RPMI8226 (cell line): ENCODE measurements around the gene KHDC3L.

Source experiments
- DNase-seq: peaks from one replicate; pipeline ENCODE4 v3.0.0-alpha.2; 2015

KHDC3L gene, protein sequence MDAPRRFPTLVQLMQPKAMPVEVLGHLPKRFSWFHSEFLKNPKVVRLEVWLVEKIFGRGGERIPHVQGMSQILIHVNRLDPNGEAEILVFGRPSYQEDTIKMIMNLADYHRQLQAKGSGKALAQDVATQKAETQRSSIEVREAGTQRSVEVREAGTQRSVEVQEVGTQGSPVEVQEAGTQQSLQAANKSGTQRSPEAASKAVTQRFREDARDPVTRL

DNA sequence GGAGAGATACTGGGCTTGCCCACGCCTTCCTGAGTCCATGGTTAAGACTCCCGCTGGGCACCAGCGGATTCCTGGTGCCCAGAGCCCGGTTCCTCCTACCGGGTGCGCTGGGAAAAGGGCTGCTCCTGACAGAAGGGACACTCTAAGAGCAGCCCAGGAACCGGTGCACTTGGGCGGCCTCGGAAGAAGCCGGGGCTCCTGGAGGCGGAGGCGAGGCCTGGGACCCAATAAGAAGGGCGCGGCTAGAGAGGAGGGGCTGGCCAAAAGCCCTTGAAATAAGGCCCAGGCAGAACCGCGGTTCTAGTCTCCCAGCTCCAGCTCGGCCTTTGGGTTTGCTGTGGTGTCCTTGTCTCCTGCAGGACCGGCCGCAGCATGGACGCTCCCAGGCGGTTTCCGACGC lies at the start of gene KHDC3L:
TSS of gene KHDC3L (plus strand) at position 301 of the 400 bp plus-strand sequence. CDS start at position 373, 72 bp downstream.
- DNase-seq, result no peak

DNA sequence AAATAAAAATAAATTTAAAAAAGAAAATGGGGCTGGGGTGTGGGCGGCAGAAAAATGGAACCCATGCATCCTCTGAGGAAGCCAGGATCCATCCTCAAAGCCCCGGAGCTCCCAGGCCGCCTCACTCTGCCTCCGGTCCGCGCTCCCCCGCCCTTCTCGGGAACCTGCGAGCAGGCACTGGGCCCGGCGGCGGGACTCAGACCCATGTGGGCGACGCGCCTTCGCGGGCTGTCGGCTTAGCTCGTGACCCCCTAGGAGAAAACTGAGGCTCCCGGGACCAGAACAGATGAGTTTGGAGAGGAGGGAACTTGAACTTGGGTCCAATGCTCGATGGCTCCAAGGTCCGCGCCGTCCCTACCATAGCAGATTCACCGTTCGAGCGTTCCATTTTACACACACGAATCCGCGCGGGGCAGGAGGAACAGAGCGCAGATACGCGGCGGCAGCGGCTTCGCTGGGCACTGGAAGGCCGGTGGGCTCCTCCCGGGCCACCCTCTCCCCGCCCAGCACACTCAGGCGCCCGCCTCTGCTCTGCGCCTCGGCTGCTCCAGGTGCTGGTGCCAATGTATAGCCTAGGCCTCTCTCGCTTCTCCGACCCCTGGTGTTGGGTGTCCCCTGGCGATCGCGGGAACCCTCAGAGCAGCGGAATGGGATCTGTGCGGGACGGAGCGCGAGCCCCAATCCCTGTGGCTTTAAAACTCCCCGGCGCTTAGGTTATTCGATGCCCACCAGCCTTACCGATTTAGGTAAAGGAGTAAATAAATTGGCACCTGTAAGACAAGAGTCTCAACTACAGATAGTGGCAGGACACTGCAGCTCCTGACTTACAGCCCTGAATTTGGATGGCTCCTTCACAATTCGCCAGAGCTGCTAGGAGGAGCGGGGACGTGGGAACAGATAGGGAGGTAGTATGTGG lies 47.6 kb upstream of the KHDC3L start:
- no peak for DNase-seq

DNA sequence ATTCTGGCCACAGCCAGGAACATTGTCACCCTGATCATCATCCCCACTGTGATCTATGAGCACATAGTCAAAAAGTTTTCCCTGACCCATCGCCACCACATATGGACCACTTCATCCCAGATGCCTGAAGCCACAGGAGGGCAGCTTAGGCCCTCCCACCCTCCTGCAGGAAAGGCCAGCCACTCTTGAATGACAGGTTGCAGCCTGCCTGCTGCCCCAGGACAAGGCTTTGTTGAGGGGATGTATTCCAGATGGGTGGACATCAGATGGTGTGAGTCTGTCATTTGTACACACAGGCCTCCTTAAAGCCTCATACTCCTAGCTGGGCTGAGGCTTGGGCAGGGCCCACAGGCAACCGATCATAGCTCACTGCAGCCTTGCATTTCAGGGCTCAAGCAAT lies 39.1 kb upstream of the KHDC3L start:
- DNase-seq, result no peak

DNA sequence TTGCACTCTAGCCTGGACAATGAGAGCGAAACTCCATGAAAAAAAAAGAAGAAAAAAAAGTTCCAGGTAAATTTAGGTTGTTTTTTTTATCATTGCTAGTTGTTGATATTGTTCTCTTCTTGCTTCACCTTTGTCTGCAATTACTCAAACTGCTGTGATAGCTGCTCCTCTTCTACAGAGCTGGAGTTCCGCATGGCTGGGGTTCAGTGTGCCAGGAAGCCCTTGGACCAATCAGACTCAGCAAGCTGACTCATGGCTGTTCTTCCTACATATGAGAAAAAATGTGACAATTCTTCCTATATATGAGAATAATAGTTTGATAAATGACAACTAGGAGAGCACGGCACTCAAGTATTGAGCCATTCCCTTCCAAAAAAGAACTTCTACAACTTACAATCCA lies 36.8 kb upstream of the KHDC3L start:
- no peak for DNase-seq

DNA sequence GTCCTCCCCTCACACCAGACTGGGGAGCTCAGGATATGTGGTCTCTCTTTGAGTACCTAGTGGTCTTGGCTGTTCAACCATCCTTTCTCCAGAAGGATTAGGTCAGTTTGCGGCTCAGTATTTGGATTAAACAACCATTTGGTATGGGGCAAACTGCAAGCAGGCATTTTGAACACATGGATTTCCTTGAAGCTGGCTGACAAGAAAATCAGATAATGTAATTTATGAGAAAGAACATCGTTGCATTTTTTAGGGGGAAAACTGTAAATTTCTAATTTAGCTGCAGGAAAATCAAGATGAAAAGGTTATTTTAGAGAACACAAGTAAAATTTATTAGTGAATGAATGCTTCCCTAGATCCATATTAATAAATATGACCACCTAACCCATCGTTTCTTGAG lies 33.7 kb upstream of the KHDC3L start:
- DNase-seq, result no peak

DNA sequence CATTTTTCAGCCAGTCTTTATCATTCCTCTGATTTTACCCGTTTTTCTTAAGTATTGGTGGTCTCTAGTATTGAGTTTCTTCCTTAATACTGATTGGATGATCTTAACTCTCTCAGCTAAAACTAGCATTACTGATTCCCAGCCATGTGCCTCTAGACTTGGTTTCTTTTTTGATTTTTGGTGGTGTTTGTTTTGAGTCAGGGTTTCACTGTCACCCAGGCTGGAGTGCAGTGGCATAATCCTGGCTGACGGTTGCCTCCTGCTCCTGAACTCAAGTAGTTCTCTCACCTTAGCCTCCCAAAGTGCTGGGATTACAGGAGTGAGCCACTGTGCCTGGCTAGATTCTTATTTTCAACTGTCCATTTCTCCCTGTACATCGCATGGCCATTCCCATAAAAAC lies 33.3 kb upstream of the KHDC3L start:
- peak; percentile 31 for DNase-seq

DNA sequence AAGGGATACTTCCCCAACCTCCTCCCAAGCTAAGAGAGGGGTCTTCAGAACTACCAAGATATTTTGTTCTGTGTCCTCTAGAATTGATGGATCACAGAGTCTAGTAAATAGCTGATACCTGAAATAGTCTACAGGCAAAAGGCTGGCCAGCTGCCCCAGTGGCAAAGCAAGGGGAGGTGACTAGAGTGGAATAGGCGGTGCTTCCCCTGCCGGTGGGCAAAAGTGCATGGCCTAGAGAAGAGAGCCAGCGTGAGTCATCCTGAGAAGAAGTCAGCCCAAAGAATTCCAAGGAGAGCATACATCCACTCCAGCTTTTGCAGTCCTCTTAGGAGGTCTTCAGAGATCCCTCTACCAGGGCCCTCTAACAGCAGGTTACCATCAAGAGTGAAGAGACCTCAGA lies 23.1 kb upstream of the KHDC3L start:
- peak; percentile 60 for DNase-seq

DNA sequence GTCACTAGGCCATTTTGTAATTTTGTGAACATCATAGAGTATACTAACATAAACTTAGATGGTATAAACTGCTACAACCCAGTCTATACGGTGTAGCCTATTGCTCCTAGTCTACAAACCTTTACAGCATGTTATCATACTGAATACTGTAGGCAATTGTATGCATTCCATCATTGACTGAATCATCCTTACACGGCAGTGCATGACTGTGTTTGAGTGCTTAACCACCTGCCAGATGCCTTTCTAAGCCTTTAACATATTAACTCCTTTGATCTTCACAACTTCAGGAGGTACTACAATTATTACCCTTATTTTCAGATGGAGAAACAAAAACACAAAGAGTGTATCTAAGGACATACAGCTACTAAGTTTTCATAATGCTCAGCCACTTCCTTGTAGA lies 22.4 kb upstream of the KHDC3L start:
- no peak for DNase-seq

DNA sequence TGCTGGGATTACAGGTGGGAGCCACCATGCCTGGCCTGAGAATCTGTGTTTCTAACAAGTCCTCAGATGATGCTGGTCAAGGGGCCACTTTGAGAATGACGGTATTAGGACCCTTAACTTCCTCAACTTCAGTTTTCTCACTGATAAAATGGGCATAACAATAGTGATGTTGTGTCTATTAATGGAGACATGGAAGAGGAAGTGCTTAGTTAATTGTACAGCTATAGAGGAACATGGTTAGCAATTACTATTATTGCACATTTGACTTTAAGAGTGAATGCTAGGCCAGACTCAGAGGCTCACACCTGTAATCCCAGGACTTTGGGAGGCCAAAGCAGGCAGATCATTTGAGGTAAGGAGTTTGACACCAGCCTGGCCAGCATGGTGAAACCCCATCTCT lies 21.1 kb upstream of the KHDC3L start:
- DNase-seq, result no peak

DNA sequence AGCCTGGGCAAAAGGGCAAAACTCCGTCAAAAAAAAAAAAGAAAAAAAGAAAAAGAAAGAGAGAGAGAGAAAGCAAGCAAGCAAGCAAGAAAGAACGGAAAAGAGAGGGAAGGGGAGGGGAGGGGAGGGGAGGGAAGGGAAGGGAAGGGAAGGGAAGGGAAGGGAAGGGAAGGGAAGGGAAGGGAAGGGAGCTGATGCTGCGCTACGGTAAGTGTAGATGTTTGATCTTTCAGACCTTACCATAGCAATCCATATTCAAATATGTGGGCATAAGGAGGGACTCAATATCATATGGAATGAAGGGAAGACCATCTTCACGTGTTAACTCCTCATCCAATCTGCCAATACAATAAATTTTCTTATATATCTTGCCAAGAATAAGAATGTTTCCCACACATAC lies 20.3 kb upstream of the KHDC3L start:
- no peak for DNase-seq

DNA sequence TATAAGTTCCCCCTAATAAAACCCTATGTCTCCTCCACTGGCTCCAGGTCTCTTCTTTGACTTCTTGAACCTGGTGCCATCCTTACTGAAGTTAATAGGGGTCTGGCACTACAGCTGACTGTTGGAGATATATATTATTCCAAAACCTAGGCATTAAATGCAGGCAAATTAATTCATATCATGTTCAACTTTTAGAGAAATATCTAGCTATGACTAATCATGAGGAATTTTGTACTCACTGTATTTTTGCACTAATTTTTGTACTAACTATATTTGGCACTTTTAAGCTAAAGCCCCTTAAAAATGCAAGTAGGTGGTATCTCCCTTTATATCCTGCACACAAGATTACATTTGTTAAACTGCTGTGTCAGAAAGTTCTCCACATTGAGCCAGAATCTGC lies 19.3 kb upstream of the KHDC3L start:
- no peak for DNase-seq

DNA sequence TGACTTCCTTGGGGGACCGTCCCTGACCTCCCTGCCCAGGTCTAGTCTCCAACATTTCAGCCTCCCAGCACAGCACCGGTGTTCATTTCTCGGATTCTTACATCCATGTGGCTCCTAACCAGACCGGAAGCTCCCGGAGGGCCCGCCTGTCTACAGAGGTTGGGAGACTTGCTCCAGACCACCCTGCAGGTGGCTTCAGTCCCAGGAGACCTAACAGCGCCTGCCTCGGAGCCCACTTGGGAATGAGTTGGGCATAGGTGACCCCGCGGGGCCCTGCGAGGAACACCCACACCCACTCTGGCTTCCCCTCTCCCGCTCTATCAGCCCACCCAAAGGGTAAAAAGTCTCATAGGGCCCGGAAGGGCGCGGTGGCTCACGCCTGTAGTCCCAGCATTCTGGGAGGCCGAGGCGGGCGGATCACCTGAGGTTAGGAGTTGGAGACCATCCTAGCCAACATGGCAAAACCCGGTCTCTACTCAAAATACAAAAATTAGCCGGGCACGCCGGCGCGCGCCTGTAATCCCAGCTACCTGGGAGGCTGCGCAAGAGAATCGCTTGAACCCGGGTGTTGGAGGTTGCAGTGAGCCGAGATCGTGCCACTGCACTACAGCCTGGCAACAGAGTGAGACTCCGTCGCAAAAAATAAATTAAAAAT lies 13.8 kb upstream of the KHDC3L start:
- no peak for DNase-seq

DNA sequence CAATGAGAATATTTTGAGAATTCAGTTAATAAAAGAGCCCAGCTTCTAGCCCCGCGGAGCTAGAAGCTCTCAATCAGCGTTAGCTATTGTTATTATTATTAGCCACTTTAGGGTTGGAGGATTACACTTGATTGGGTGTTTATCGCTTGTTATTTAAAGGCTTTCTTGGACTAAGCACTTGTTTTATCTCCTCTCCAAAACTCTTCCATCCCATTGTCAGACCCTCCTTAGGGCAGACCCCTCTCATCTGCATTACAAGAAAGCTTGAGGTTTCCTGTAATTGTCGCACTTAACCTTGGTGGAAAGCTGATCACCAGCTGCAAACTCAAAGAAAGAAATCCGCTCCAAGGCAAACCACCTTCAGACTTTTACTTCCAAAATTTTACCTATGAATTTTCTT lies 13.1 kb upstream of the KHDC3L start:
- DNase-seq, result no peak

DNA sequence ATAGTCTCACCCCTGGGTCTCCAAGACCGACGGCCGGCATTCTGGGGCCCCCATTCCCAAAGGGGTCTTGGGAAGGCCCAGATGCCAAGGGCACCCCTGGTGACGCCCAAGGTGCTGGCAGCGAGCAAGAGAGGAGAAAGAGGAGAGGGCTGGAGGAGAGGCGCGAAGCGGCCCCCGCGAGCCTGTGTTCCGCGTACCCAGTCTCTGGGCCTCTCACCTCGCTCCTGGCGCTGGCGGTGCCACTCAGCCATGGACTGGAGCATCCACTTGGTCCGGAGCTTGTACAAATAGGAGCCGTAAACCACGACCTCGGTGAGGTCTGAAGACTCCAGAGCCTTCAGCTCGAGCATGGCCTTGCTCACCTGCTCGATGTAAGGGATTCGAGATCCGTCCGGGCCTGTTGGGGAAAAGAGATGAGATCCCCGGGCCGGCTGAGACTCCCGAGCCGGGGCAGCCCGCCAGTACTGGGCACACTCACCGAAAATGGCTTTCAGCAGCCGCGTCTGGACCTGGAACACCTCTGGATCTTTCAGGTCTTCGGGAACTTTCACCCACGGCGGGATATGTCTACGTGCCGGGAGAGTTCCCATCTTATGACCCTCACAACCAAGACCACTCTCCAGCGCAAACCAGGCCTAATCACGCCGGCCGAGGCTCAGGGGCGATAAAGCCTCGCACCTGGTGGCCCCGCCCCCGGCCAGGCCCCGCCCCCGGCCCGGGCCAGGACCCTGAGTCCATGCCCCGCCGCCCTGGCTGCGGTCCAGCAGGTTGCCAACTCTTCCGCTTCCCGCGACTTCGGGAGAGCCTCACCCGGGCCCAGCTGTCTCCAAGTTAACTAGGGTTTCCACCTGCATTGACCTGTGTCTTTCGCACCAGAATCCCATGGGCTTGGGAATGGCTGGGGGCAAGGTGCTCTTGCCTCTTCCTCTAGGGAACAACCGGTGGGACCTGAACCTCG lies 8.5 kb upstream of the KHDC3L start, which contains the start of gene DPPA5:
TSS of gene DPPA5 (minus strand) at position 641 of the 958 bp plus-strand sequence. CDS start at position 590, 51 bp downstream.
- DNase-seq, result no peak

DNA sequence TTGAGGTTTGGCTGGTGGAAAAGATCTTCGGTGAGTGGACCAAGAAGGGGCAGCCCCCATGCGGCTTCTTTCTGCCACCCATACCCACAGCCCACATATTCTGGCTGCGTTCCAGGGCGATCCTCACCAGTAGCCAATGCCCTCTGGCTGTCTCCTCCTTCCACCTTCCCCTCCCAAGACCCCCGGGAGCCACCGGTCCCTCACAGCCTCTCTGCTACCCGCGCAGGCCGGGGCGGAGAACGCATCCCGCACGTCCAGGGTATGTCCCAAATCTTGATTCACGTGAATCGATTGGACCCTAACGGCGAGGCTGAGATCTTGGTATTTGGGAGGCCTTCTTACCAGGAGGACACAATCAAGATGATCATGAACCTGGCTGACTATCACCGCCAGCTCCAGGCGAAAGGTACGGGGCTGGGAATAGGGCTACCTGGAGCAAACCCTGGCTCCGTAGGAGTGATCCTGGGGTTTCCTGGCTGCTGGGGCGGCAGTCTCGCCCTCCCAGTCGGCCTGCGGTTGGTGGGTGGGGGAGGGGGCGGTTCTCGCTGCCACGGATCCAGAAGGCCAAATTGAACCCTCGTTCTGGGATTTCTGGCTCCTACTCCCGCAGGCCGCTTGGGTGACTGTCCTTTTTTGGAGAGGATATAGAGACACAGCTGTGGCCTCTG lies 545 bp downstream of the KHDC3L start:
- DNase-seq, result no peak

DNA sequence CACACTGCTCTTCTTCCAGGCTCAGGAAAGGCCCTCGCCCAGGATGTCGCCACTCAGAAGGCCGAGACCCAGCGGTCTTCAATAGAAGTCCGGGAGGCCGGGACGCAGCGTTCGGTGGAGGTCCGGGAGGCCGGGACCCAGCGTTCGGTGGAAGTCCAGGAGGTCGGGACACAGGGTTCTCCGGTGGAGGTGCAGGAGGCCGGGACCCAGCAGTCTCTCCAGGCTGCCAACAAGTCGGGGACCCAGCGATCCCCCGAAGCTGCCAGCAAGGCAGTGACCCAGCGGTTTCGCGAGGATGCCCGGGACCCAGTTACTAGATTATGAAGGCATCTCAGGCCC lies 1.0 kb downstream of the KHDC3L start:
- DNase-seq, result no peak

DNA sequence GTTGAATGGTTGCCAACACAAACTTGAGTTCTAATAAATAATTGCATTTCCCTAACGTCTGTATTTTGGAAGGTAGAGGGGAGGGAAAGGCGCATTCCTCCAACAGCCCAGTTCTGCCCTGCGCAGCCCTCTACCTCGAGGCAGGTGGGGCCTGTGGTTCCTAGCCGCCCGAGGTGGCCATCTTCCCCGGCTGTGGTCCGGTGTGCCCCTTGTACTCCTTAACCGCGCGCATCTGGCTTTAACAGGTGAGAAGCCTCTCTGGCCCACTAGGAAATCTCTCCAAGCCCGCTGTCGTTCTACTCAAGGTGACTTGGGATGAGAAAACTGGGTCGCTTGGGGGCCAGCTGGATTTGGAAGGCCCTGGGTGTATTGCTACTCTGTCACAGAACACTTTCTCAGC lies 1.7 kb downstream of the KHDC3L start:
- DNase-seq, result no peak

DNA sequence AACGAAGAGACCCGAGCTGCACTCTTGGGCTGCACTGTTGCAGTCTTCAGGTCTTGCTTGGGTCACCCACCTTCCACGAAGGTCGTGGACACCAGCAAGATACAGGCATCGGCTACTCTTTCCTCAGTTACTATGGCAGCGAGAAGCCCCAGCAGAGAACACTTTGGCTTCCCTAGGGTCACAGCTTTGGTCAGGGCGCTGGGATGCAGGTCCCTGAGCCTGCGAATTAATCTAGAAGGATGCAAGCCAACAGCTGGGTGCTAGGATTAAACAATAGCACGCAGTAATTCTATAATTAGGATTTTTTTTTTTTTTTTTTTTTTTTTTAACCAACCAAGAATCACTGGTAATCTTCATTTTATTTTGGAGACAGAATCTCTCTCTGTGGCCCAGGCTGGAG lies 2.1 kb downstream of the KHDC3L start:
- DNase-seq, result no peak

DNA sequence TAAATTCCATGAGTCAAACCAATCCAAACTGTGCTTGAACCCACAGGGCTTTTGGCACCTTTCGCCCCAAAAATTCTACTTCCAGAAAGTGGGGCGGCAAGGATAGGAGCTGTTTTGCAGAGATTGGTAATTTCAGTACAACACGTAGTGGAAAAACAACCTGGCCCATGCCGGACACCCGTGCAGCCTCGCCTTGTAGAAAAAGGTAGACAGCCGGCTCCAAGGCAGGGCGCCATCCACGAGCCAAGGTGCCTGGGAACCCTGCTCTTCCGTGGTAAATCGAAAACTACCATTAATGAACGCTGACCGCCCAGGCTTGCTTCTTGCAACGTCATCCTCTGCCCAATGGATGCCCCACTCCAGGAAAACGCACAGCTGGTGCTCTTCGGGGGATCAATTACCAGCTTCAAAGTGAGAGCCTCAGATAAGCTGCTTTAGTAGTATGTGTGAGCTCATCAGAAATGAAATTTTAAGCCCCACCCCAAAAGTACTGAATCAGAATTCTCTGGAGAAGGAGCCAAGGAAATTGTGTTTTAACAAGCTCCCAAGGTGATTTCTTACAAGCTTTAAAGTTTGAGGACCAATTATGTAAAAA lies 5.4 kb downstream of the KHDC3L start:
- no peak for DNase-seq

DNA sequence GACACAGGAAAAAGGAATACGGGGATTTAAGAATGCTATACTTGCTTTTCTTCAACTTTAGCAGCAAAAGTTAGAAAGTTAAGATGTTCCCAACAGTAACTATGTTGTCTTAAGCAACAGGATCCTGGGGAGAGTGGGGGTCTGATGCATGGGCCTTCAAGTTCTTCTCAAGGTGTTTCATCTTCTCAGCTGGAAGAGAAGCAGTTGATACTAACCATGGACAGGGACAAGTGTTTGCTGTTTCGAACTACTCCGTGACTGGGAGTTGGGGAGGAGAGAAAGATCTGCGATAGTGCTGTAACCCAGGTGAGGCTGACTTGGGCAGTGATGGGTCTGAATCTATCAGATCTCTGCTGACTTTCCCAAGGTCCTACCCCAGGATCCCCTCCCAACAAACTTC lies 6.2 kb downstream of the KHDC3L start:
- DNase-seq, result no peak

DNA sequence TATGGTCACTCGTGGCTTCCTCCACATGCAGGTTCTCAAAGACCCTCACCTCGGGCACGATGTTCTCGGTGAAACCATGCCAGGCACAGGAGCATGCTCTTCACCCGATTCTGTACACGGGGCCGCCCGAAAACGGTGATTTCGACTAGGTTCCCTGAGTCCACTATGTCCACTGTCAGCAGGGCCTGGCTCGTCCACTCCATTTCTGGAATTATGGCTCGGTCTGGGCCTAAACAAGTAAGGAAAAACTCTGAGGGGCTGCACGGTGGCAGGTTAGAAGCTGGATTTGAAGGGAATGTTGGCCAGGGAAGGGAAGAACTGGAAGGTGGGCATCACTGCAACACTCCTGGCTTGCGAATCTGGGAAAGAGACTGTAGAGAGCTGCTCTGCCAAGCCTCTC lies 6.7 kb downstream of the KHDC3L start:
- no peak for DNase-seq

DNA sequence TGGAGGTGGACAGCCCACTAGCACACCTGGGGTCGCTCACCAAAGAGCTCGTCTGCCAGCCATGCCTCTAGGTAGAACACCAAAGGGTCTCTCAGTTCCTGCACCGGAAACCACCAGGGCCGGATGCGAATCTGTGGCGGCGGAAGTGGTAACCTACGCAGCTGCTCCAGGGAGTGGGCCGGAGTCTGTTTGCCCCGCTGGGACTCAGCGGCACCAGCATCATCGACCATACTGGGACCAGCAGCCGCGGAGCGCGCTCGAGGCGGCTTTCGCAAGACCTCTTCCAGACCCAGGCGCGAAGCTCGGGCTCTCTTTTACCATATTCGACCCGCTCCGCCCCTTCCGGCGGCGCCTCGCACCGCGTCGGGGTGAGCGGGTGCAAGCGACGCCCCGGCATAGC lies 7.1 kb downstream of the KHDC3L start, which contains the start of gene OOEP:
TSS of gene OOEP (minus strand) at position 335 of the 400 bp plus-strand sequence. CDS start at position 230, 105 bp downstream.
- no peak for DNase-seq
